Measurements from ENCODE around the gene NRN1L. TPM values are rescaled to one million over a fixed set of nuclear protein-coding genes. Genes with fewer than 3 reads are reported as not detected.

Gene NRN1L
- total and polyA plus RNA-seq, 2 of the 4 experiments (the other 2 are of a cell fraction): 0.27 TPM; not detected in 1

DNA sequence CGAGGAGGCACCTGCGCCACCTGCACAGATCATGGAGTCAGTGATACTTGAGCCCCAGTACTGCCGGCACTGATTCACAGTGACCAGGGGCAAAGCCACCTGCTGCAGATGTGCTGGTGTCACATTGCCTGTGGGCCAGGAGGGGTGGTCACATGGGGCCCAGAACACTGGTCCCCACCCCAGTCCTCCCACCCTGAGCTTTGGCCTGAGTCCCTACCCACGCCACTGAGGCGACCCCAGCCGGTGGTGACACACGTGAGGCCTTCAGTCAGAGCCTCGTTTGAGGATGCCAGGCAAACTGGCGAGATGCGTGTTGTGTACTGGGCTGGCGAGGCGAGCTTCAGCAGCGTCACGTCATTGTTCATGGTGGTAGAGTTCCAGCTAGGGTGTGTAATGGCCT is 45.5 kb downstream of the NRN1L start:
- in situ Hi-C loops (cut with MboI; ENCODE audit: low sequenced_read_pairs): loop anchor here (25.0 kb wide), 1 partner anchor 393 kb away; the partner anchor contains the start of gene RIPOR1
- Histone ChIP-seq H4K20me1 (ENCODE audit: insufficient read depth, low read length) (peaks cover 28% of the 10 kb centered on the region), H3K23ac (ENCODE audit: low read depth, low read length) (no peak overlapping the region), H3K36me3 (ENCODE audit: control insufficient read depth, insufficient read depth, low read length) (peaks cover 23% of the 10 kb centered on the region), H3K4me1 (ENCODE audit: control insufficient read depth, insufficient read depth, low read length) (peaks cover 5% of the 10 kb centered on the region), H2AK5ac (ENCODE audit: low read depth, low read length) (no peak overlapping the region), H3K27me3 (ENCODE audit: control insufficient read depth, insufficient read depth, low read length) (no peaks in the 10 kb centered on the region), H2BK5ac (ENCODE audit: low read depth, low read length, poor library complexity, severe bottlenecking) (no peak overlapping the region), H3K9me1 (ENCODE audit: insufficient read depth, low read length) (peaks cover 4% of the 10 kb centered on the region), H4K5ac (ENCODE audit: low read depth, low read length) (no peak overlapping the region), H3K18ac (ENCODE audit: low read depth, low read length) (no peak overlapping the region), H2BK15ac (ENCODE audit: low read depth, low read length) (no peak overlapping the region), H3K9me3 (ENCODE audit: control insufficient read depth, insufficient read depth, low read length) (no peaks in the 10 kb centered on the region), H2BK120ac (ENCODE audit: low read depth, low read length) (no peak overlapping the region), H3K9ac (ENCODE audit: low read depth, low read length) (no peak overlapping the region), H3K14ac (replicated peaks; ENCODE audit: low read depth, low read length) (no peak overlapping the region), H2AFZ (replicated peaks; ENCODE audit: low read length, poor library complexity) (no peak overlapping the region), H3K56ac (ENCODE audit: extremely low read depth, insufficient read depth, low read length) (no peak overlapping the region), H3K79me1 (ENCODE audit: low read depth in 1 of 2, low read length in 2 of 2) (peaks cover 5 to 24% of the 10 kb centered on the region in 2 experiments; a peak in 2 of 4 replicates), H3K4ac (ENCODE audit: low read depth, low read length) (no peak overlapping the region), H3K4me2 (ENCODE audit: low read depth, low read length) (no peak overlapping the region), H3K27ac (ENCODE audit: insufficient read depth, low read length) (no peak overlapping the region), H4K91ac (ENCODE audit: insufficient read depth, low read depth, low read length) (no peak overlapping the region), H2AK9ac (replicated peaks; ENCODE audit: low read depth, low read length, poor library complexity) (no peak overlapping the region), H3K4me3 (ENCODE audit: insufficient read depth, low read depth, low read length) (no peak overlapping the region), H2BK20ac (ENCODE audit: low read depth, low read length) (no peak overlapping the region), H4K8ac (ENCODE audit: low read depth in 2 of 2, low read length in 2 of 2) (no peak overlapping the region)
- intact Hi-C loops (cut with micrococcal nuclease): no loop called here
- dilution Hi-C loops (cut with HindIII; ENCODE audit: low sequenced_read_pairs, unreplicated experiment): no loop called here
- ATAC-seq (ENCODE audit: low read depth) (no peak), DNase-seq (no peak)
- WGBS, 2 experiments (ENCODE audit: extremely low coverage in 2 of 2, insufficient read length in 1 of 2): 88% methylated on average over 5 of the region's 14 CpGs; no CpG with 5 or more reads in 1 of the 2 experiments
- ChIA-PET POLR2A (ENCODE audit: unreplicated experiment) (no interaction called here), CTCF (no interaction called here)
- BruUV-seq (replicated peaks): no TSS peak
- TF ChIP-seq, protein P1, sequence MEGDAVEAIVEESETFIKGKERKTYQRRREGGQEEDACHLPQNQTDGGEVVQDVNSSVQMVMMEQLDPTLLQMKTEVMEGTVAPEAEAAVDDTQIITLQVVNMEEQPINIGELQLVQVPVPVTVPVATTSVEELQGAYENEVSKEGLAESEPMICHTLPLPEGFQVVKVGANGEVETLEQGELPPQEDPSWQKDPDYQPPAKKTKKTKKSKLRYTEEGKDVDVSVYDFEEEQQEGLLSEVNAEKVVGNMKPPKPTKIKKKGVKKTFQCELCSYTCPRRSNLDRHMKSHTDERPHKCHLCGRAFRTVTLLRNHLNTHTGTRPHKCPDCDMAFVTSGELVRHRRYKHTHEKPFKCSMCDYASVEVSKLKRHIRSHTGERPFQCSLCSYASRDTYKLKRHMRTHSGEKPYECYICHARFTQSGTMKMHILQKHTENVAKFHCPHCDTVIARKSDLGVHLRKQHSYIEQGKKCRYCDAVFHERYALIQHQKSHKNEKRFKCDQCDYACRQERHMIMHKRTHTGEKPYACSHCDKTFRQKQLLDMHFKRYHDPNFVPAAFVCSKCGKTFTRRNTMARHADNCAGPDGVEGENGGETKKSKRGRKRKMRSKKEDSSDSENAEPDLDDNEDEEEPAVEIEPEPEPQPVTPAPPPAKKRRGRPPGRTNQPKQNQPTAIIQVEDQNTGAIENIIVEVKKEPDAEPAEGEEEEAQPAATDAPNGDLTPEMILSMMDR (conservative IDR thresholded peaks at IDR 0.05; ENCODE audit: low read depth, low read length): no peak
- TF ChIP-seq SMC3 (IDR thresholded peaks at IDR 0.05; ENCODE audit: low read depth, low read length) (no peak), MAFK (IDR thresholded peaks at IDR 0.05; ENCODE audit: low read depth, low read length) (no peak), RFX5 (IDR thresholded peaks at IDR 0.05; ENCODE audit: low read depth, low read length) (no peak), BHLHE40 (IDR thresholded peaks at IDR 0.05; ENCODE audit: low read depth, low read length) (no peak), MXI1 (IDR thresholded peaks at IDR 0.05; ENCODE audit: borderline replicate concordance, low read depth, low read length) (no peak), NFE2L2 (IDR thresholded peaks at IDR 0.05; ENCODE audit: low read depth, low read length) (no peak), FOS (IDR thresholded peaks at IDR 0.05; ENCODE audit: low read depth, low read length) (no peak), RCOR1 (IDR thresholded peaks at IDR 0.05; ENCODE audit: insufficient replicate concordance, low read length) (no peak), POLR2A (IDR thresholded peaks at IDR 0.05; ENCODE audit: low read depth, low read length) (no peak), CHD1 (IDR thresholded peaks at IDR 0.05; ENCODE audit: low read depth, low read length) (no peak), MAZ (IDR thresholded peaks at IDR 0.05; ENCODE audit: borderline replicate concordance, low read depth, low read length) (no peak), CEBPB (IDR thresholded peaks at IDR 0.05; ENCODE audit: low read depth, low read length) (no peak), RAD21 (IDR thresholded peaks at IDR 0.05; ENCODE audit: low read length) (no peak)
- TF ChIP-seq, protein P2, sequence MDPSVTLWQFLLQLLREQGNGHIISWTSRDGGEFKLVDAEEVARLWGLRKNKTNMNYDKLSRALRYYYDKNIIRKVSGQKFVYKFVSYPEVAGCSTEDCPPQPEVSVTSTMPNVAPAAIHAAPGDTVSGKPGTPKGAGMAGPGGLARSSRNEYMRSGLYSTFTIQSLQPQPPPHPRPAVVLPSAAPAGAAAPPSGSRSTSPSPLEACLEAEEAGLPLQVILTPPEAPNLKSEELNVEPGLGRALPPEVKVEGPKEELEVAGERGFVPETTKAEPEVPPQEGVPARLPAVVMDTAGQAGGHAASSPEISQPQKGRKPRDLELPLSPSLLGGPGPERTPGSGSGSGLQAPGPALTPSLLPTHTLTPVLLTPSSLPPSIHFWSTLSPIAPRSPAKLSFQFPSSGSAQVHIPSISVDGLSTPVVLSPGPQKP (IDR thresholded peaks at IDR 0.05; ENCODE audit: borderline replicate concordance, low read depth, low read length): no peak
- TF ChIP-seq, protein P3, sequence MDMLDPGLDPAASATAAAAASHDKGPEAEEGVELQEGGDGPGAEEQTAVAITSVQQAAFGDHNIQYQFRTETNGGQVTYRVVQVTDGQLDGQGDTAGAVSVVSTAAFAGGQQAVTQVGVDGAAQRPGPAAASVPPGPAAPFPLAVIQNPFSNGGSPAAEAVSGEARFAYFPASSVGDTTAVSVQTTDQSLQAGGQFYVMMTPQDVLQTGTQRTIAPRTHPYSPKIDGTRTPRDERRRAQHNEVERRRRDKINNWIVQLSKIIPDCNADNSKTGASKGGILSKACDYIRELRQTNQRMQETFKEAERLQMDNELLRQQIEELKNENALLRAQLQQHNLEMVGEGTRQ (IDR thresholded peaks at IDR 0.05; ENCODE audit: low read depth, low read length): no peak
